Right atrium auricular region (tissue), 2 donors: ENCODE measurements around the gene HNRNPU. TPM values are rescaled to one million over a fixed set of nuclear protein-coding genes. Genes with fewer than 3 reads are reported as not detected.

Source experiments
- DNase-seq: peaks from one replicate; pipeline ENCODE4 v3.0.0-alpha.2; 2019; ENCODE audit warnings: low spot score
- H3K27ac ChIP-seq, 2 donors: fragments of 200-600 bp; sonication (generic); 1 replicate in 1 of 2; 2 replicates in 1 of 2; pipeline ENCODE4 v1.5.1; 2016 to 2019
- H3K27me3 ChIP-seq, 2 donors: fragments of 200-600 bp; sonication (generic); one replicate each; pipeline versions ENCODE4 v1.5.1 to v1.6.0; 2017 to 2019
- H3K36me3 ChIP-seq: fragments of 200-600 bp; sonication (generic); one replicate; pipeline ENCODE4 v1.5.1; 2016
- H3K4me1 ChIP-seq, 2 donors: fragments of 200-600 bp; sonication (generic); one replicate each; pipeline versions ENCODE4 v1.5.1 to v1.6.0; 2017 to 2019
- H3K4me3 ChIP-seq, 2 donors: fragments of 200-600 bp; sonication (generic); 1 replicate in 1 of 2; 2 replicates in 1 of 2; pipeline ENCODE4 v1.5.1; 2017 to 2019; ENCODE audit warnings: mild to moderate bottlenecking in 1 of 2, moderate library complexity in 1 of 2
- H3K9me3 ChIP-seq, 2 donors: fragments of 200-600 bp; sonication (generic); one replicate each; pipeline ENCODE4 v1.5.1; 2019
- CTCF ChIP-seq, 2 donors: fragments of 200-600 bp; sonication (generic); IDR thresholded peaks; one replicate each; pipeline ENCODE4 v1.5.1; 2019; ENCODE audit warnings: antibody characterized with exemption in 2 of 2
- total RNA-seq, 2 donors: library from RNA; depleted of rRNA; stranded (reverse); fragments of >200 nt; gene quantifications; one replicate each; pipeline ENCODE4 v1.1.0, GENCODE V29; 2016

Gene HNRNPU
- total RNA-seq, 2 donors from 2014 or later = 175 to 206 TPM

DNA sequence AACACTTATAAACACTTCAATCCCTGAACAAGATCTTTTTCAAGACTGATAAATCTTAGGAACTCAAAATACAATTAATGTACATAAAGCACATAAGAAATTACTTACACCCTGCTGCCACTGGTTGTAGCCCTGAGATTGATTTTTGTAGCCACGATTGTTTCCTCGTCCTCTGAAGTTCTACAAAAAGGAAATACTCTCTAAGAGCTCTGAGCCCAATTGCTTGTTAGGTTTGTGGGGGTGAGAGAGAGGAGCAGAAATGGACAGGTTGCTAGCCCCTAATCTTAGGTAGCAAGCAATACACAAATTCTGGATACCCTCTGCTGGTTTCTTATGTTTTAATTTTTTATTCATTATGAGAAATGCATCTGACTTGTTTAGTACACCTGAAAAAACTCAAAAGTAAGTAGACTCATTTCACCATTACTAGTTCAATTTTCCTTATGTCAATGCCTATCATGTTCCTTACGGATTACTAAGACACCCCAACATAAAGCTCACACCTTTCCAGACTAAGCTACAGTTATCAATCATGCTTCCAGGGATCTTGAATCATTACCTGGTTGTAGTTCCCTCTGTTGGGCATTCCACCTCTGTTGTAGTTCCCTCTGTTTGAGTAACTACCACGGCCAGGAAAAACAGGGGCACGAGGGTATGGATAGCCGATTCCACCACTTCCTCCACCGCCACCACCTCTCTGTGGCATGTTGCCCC lies 9.3 kb downstream of the HNRNPU start:
- H3K36me3 ChIP-seq = peaks cover 88% of the 10 kb centered on the region
- H3K27me3 ChIP-seq = no peaks in the 10 kb centered on the region
- no peak overlapping the region for H3K4me3 ChIP-seq
- H3K4me1 ChIP-seq = peaks cover 0 to 49% of the 10 kb centered on the region in 2 donors
- no peak for TF ChIP-seq CTCF (IDR thresholded peaks at IDR 0.05)
- no peak overlapping the region for H3K27ac ChIP-seq
- no peaks in the 10 kb centered on the region for H3K9me3 ChIP-seq
- no peak for DNase-seq

GRCh38 chr1:244854166-244854565 lies 10.2 kb downstream of the HNRNPU start:
- Histone ChIP-seq H3K36me3 (peaks cover 80% of the 10 kb centered on the region), H3K27ac (no peak overlapping the region), H3K9me3 (no peaks in the 10 kb centered on the region), H3K4me1 (peaks cover 0 to 41% of the 10 kb centered on the region in 2 donors), H3K27me3 (no peaks in the 10 kb centered on the region), H3K4me3 (no peak overlapping the region)
- DNase-seq = no peak
- no peak for TF ChIP-seq CTCF (IDR thresholded peaks at IDR 0.05)

- TF ChIP-seq CTCF (IDR thresholded peaks at IDR 0.05) = no peak
- H3K27me3 ChIP-seq = no peaks in the 10 kb centered on the region
- no peak overlapping the region for H3K27ac ChIP-seq
- DNase-seq = no peak
- no peak overlapping the region for H3K4me3 ChIP-seq
- H3K9me3 ChIP-seq = no peaks in the 10 kb centered on the region
- peaks cover 0 to 27% of the 10 kb centered on the region in 2 donors for H3K4me1 ChIP-seq
- H3K36me3 ChIP-seq = peaks cover 74% of the 10 kb centered on the region
Measured at GRCh38 chr1:244852694-244853093, 11.6 kb downstream of the HNRNPU start.

GRCh38 chr1:244851546-244852231 lies 12.7 kb downstream of the HNRNPU start:
- no peak for TF ChIP-seq CTCF (IDR thresholded peaks at IDR 0.05)
- peaks cover 0 to 18% of the 10 kb centered on the region in 2 donors for H3K4me1 ChIP-seq
- DNase-seq = no peak
- H3K27me3 ChIP-seq = no peaks in the 10 kb centered on the region
- H3K36me3 ChIP-seq = peaks cover 71% of the 10 kb centered on the region
- no peak overlapping the region for H3K4me3 ChIP-seq
- H3K27ac ChIP-seq = no peak overlapping the region
- no peaks in the 10 kb centered on the region for H3K9me3 ChIP-seq

GRCh38 chr1:244850896-244851295 lies 13.4 kb downstream of the HNRNPU start:
- no peak for DNase-seq
- H3K9me3 ChIP-seq = no peaks in the 10 kb centered on the region
- peaks cover 0 to 15% of the 10 kb centered on the region in 2 donors for H3K4me1 ChIP-seq
- H3K4me3 ChIP-seq = no peak overlapping the region
- no peak for TF ChIP-seq CTCF (IDR thresholded peaks at IDR 0.05)
- H3K27me3 ChIP-seq = no peaks in the 10 kb centered on the region
- peaks cover 71% of the 10 kb centered on the region for H3K36me3 ChIP-seq
- H3K27ac ChIP-seq = no peak overlapping the region
